Measurements from ENCODE around the gene TREML2. TPM values are rescaled to one million over a fixed set of nuclear protein-coding genes. Genes with fewer than 3 reads are reported as not detected.

TREML2 gene
- total and polyA plus RNA-seq, 9 of the 15 experiments (the other 6 are each of a cell fraction or from before 2014, with no cell fraction given) = 0.20 to 2.9 (median 1.4) TPM

DNA sequence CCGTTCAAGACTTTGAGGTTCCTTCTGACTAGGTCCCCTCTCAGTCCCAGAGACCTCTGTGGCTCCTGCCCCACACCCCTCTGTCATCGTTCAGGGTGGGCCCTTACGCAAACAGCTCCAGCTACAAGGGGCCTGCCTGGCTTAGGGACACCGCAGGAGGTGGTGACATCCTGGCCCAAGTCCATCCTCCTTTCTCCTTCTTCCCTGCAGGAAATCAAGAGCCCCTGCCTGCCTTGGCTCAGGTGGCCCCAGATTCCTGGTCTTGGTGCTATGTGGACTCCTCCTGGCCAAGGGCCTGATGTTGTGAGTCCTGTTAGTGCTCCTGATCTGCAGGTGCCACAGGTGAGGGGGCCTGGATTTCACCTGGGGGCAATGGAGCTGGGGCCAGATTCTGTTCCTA, 35.3 kb upstream of the TREML2 start:
- in situ Hi-C loops (cut with MboI) = no loop called here
- DNase-seq (ENCODE audit: extremely low read depth in 1 of 4, low spot score in 3 of 4) (no peak), ATAC-seq (no peak), FAIRE-seq (no peak)
- Histone ChIP-seq H2AFZ (ENCODE audit: low read depth, low read length) (no peak overlapping the region), H3K4me3 (no peak overlapping the region), H3K79me2 (ENCODE audit: control insufficient read depth, insufficient read depth, low read length) (no peaks in the 10 kb centered on the region), H3K9me3 (replicated peaks; ENCODE audit: control insufficient read depth, insufficient read depth, low read depth, low read length) (no peaks in the 10 kb centered on the region), H3K36me3 (ENCODE audit: control insufficient read depth, insufficient read depth, low read length) (no peaks in the 10 kb centered on the region), H3K27ac (ENCODE audit: extremely low read depth, low read depth, low read length) (no peak overlapping the region), H4K20me1 (replicated peaks; ENCODE audit: control insufficient read depth, insufficient read depth, low read length) (no peaks in the 10 kb centered on the region), H3K27me3 (ENCODE audit: control insufficient read depth in 2 of 2, insufficient read depth in 2 of 2, low read length in 2 of 2) (peaks cover 4 to 20% of the 10 kb centered on the region in 2 experiments; a peak in 3 of 5 replicates), H3K9me1 (ENCODE audit: control insufficient read depth, insufficient read depth, low read length) (no peaks in the 10 kb centered on the region), H3K9ac (ENCODE audit: insufficient read depth in 1 of 2, low read depth in 2 of 2, low read length in 2 of 2) (no peak overlapping the region), H3K4me2 (ENCODE audit: insufficient read depth, low read length) (no peak overlapping the region), H3K4me1 (replicated peaks in 1 of 2; ENCODE audit: control insufficient read depth in 2 of 2, insufficient read depth in 2 of 2, low read length in 2 of 2) (peaks cover 0 to 3% of the 10 kb centered on the region in 2 experiments; a peak in 1 of 5 replicates)
- TF ChIP-seq, protein P1, sequence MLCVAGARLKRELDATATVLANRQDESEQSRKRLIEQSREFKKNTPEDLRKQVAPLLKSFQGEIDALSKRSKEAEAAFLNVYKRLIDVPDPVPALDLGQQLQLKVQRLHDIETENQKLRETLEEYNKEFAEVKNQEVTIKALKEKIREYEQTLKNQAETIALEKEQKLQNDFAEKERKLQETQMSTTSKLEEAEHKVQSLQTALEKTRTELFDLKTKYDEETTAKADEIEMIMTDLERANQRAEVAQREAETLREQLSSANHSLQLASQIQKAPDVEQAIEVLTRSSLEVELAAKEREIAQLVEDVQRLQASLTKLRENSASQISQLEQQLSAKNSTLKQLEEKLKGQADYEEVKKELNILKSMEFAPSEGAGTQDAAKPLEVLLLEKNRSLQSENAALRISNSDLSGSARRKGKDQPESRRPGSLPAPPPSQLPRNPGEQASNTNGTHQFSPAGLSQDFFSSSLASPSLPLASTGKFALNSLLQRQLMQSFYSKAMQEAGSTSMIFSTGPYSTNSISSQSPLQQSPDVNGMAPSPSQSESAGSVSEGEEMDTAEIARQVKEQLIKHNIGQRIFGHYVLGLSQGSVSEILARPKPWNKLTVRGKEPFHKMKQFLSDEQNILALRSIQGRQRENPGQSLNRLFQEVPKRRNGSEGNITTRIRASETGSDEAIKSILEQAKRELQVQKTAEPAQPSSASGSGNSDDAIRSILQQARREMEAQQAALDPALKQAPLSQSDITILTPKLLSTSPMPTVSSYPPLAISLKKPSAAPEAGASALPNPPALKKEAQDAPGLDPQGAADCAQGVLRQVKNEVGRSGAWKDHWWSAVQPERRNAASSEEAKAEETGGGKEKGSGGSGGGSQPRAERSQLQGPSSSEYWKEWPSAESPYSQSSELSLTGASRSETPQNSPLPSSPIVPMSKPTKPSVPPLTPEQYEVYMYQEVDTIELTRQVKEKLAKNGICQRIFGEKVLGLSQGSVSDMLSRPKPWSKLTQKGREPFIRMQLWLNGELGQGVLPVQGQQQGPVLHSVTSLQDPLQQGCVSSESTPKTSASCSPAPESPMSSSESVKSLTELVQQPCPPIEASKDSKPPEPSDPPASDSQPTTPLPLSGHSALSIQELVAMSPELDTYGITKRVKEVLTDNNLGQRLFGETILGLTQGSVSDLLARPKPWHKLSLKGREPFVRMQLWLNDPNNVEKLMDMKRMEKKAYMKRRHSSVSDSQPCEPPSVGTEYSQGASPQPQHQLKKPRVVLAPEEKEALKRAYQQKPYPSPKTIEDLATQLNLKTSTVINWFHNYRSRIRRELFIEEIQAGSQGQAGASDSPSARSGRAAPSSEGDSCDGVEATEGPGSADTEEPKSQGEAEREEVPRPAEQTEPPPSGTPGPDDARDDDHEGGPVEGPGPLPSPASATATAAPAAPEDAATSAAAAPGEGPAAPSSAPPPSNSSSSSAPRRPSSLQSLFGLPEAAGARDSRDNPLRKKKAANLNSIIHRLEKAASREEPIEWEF (CRISPR knock-in tag; IDR thresholded peaks at IDR 0.05) = no peak
- TF ChIP-seq YBX1 (IDR thresholded peaks at IDR 0.05) = no peak
- no peak for TF ChIP-seq CCAR2 (IDR thresholded peaks at IDR 0.05; ENCODE audit: low read depth, low read length)
- no peak for TF ChIP-seq ZNF24 (IDR thresholded peaks at IDR 0.05)
- TF ChIP-seq EP300 (IDR thresholded peaks at IDR 0.05; ENCODE audit: low read length) = no peak
- 7% methylated on average over 4 of the region's 4 CpGs for WGBS (ENCODE audit: insufficient coverage, low coverage, missing lambda C conversion rate)
- CTCF ChIA-PET (ENCODE audit: low intra/inter-chr PET ratio) = no interaction called here
- POLR2A ChIA-PET = no interaction called here
- intact Hi-C loops (cut with micrococcal nuclease) = no loop called here
- no TSS peak for BruUV-seq (replicated peaks)

Data from K562 (cell line).